Epithelial cell of esophagus (primary cell): ENCODE data around the gene ARFGAP3.

Source experiments
- DNase-seq: peaks from one replicate; pipeline ENCODE4 v3.0.0; 2010; ENCODE audit warnings: low read depth
- H3K4me3 ChIP-seq: 2 replicates; pipeline ENCODE4 v1.5.1; 2011; ENCODE audit warnings: mild to moderate bottlenecking, low read length, control low read depth
- CTCF ChIP-seq: IDR thresholded peaks from 2 replicates; pipeline ENCODE4 v1.5.1; 2011; ENCODE audit warnings: low read depth, mild to moderate bottlenecking, low read length, control low read depth, inconsistent platforms; ENCODE audit not compliant: insufficient read depth; ENCODE audit errors: missing control alignments

Gene ARFGAP3

GRCh38 chr22:42856865-42857704, at the start of gene ARFGAP3:
TSS of gene ARFGAP3 (minus strand) at chr22:42857273. CDS start at chr22:42857182, 91 bp downstream.
- H3K4me3 ChIP-seq: peak within 1 kb of the TSS; percentile 51
- peak; percentile 95 for DNase-seq
- no peak for TF ChIP-seq CTCF

- no peak overlapping the region for H3K4me3 ChIP-seq
- no peak for TF ChIP-seq CTCF
- DNase-seq: no peak
Measured at GRCh38 chr22:42905702-42906183, 48.7 kb upstream of the ARFGAP3 start.

- TF ChIP-seq CTCF: no peak
- no peak overlapping the region for H3K4me3 ChIP-seq
- DNase-seq: no peak
Measured at GRCh38 chr22:42905217-42905616, 48.1 kb upstream of the ARFGAP3 start.

- DNase-seq: no peak
- TF ChIP-seq CTCF: no peak
- H3K4me3 ChIP-seq: no peak overlapping the region
Measured at GRCh38 chr22:42904050-42904449, 47.0 kb upstream of the ARFGAP3 start.

GRCh38 chr22:42902875-42903510, 45.9 kb upstream of the ARFGAP3 start:
- H3K4me3 ChIP-seq: no peak overlapping the region
- TF ChIP-seq CTCF: no peak
- DNase-seq: no peak

- TF ChIP-seq CTCF: peak; percentile 39
- no peak for DNase-seq
- no peak overlapping the region for H3K4me3 ChIP-seq
Measured at GRCh38 chr22:42901790-42902508, 44.9 kb upstream of the ARFGAP3 start.
